ENCODE results near the gene ZNF462.
A peak's percentile ranks its signal among the peaks of the same experiment; 100 is the strongest.

ZNF462 gene

DNA sequence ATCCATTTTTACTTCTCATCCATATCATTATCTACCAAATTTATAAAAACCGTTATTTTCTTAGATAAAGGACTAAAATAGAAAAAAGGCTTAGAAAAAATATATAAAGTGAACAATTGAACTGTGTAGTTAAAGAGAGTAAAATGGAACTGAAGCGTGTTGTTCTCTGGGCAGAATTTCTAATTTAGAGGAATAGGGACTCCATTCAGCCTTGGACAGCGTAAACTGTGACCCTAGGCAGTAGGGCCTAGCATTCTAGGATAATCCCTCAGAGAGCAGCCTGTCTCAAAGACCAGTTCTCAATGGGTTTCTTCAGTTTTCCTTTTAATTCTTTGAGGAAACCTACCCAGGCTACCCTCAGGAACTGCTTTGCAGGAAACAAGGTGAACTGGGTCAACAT is 11.1 kb downstream of the ZNF462 start:
- TF ChIP-seq, protein P1, sequence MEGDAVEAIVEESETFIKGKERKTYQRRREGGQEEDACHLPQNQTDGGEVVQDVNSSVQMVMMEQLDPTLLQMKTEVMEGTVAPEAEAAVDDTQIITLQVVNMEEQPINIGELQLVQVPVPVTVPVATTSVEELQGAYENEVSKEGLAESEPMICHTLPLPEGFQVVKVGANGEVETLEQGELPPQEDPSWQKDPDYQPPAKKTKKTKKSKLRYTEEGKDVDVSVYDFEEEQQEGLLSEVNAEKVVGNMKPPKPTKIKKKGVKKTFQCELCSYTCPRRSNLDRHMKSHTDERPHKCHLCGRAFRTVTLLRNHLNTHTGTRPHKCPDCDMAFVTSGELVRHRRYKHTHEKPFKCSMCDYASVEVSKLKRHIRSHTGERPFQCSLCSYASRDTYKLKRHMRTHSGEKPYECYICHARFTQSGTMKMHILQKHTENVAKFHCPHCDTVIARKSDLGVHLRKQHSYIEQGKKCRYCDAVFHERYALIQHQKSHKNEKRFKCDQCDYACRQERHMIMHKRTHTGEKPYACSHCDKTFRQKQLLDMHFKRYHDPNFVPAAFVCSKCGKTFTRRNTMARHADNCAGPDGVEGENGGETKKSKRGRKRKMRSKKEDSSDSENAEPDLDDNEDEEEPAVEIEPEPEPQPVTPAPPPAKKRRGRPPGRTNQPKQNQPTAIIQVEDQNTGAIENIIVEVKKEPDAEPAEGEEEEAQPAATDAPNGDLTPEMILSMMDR (conservative IDR thresholded peaks at IDR 0.05; ENCODE audit: low read length) = no peak
- DNase-seq (ENCODE audit: low read depth) = no peak
- no peak overlapping the region for H3K4me3 ChIP-seq (ENCODE audit: low read length)

DNA sequence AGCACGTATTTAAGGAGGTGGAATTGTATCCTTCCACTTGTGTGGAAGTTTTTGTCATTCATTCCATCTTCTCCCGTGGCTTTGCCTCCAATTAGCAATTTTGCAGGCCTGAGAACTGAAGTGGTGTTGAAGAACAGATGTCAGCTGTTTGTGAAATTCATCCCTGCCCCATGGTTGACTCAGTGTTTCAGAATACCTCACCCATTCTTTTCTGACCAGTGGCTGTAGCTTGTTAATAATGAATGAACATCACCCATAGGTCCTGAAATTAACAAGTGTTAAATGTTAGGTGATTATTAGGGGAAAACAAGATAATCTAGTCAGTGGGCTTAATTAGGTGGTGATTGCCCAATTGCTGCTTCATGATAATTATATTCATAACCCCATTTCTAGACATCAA is 11.7 kb downstream of the ZNF462 start:
- TF ChIP-seq, protein P1 (conservative IDR thresholded peaks at IDR 0.05; ENCODE audit: low read length) = no peak
- DNase-seq (ENCODE audit: low read depth) = peak; percentile 53
- no peak overlapping the region for H3K4me3 ChIP-seq (ENCODE audit: low read length)

DNA sequence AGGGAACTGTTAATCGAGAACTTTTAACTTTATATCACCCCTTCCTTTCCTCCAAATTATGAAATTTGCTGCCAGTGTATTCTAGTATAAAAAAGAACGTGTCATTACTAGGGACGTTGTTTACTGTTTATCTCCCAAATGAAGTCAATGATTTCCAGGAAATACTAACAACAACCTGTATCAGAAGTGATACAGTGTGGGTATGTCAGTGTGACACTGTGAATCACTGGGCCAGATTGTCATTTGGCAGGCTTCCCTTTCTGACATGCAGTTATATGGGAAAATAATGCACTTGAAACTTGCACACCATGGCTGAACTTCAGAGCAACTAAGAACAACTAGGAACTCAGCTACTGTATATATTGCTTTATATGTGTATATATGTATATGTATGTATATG is 12.6 kb downstream of the ZNF462 start:
- H3K4me3 ChIP-seq (ENCODE audit: low read length) = no peak overlapping the region
- TF ChIP-seq, protein P1 (conservative IDR thresholded peaks at IDR 0.05; ENCODE audit: low read length) = no peak

DNA sequence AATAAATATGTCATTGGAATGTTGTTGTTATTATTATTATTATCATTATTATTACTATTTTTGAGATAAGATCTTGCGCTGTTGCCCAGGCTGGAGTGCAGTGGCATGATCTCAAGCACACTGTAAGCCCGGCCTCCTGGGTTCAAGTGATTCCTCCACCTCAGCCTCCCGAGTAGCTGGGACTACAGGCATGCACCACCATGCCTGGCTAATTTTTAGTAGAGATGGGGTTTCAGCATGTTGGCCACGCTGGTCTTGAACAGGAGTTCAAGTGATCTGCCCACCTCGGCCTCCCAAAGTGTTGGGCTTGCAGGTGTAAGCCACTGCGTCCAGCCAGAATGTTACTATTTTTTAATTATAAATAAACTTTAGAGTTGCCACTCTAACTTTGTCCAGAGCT is 14.4 kb downstream of the ZNF462 start:
- H3K4me3 ChIP-seq (ENCODE audit: low read length) = no peak overlapping the region
- no peak for DNase-seq (ENCODE audit: low read depth)

More for the DNA sequence above, 12.6 kb downstream of the ZNF462 start:
- no peak for DNase-seq (ENCODE audit: low read depth)

GRCh38 chr9:106878081-106878837 is 15.3 kb downstream of the ZNF462 start:
- H3K4me3 ChIP-seq (ENCODE audit: low read length) = no peak overlapping the region
- TF ChIP-seq, protein P1 (conservative IDR thresholded peaks at IDR 0.05; ENCODE audit: low read length) = no peak
- no peak for DNase-seq (ENCODE audit: low read depth)

More for the DNA sequence above, 14.4 kb downstream of the ZNF462 start:
- TF ChIP-seq, protein P1 (conservative IDR thresholded peaks at IDR 0.05; ENCODE audit: low read length) = no peak

GRCh38 chr9:106878934-106879333 is 16.0 kb downstream of the ZNF462 start:
- H3K4me3 ChIP-seq (ENCODE audit: low read length) = no peak overlapping the region
- TF ChIP-seq, protein P1 (conservative IDR thresholded peaks at IDR 0.05; ENCODE audit: low read length) = no peak
- peak; percentile 95 for DNase-seq (ENCODE audit: low read depth)

DNA sequence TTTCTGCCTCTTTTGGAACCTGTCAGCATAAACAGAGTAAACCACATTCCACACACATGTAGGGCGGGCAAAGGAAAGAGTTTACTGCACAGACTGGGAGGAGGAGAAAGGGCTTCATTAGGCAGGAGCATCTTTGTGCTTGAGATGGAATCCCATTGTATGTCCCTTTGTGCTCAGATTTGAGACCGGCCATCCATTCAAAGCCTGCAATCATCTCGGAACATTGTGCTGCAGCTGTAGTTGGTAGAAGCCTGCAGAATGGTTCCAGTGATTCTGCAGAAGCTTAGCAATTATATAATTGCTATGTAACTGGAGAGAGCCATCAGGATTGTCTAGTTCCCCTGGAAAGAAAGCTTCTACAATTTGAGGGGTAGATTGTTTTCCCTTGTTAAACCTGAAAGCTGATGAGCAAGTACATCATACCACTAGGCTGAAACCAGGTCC is 16.5 kb downstream of the ZNF462 start:
- TF ChIP-seq, protein P1 (conservative IDR thresholded peaks at IDR 0.05; ENCODE audit: low read length) = no peak
- no peak for DNase-seq (ENCODE audit: low read depth)
- no peak overlapping the region for H3K4me3 ChIP-seq (ENCODE audit: low read length)

All from AG10803 (cell line).